OCI-LY7 (cell line): Measurements from ENCODE around the gene WTAP. TPM values are rescaled to one million over a fixed set of nuclear protein-coding genes. Genes with fewer than 3 reads are reported as not detected.
"Not testable (repeated sequence)": the region's sequence is repeated elsewhere in the genome, so short reads cannot be mapped to it uniquely, and the experiment has no call there.

Experiments used
- BruUV-seq: library from RNA; stranded (reverse); fragments of 400-500 nt; replicated peaks from 2 replicates; lab custom pipeline; 2021; lab: Mats Ljungman, UMichigan
- CTCF ChIA-PET: fragments of 300-600 bp; sonication (Branson Sonifier 250); formaldehyde crosslinking; loops from one replicate; lab custom pipeline; 2022; ENCODE audit warnings: antibody characterized with exemption; ENCODE audit not compliant: unreplicated experiment; lab: Charles Lee
- POLR2A ChIA-PET: fragments of 300-600 bp; sonication (Branson Sonifier 250); formaldehyde crosslinking; loops from one replicate; lab custom pipeline; 2022; ENCODE audit warnings: antibody characterized with exemption; lab: Charles Lee
- DNase-seq: peaks from one replicate; pipeline ENCODE4 v3.0.0-alpha.2; 2015; ENCODE audit warnings: low spot score
- H2AFZ ChIP-seq: fragments of 200-600 bp; sonication (generic), shearing (Covaris generic); 2 replicates; pipeline ENCODE4 v1.6.1; 2014; ENCODE audit warnings: mild to moderate bottlenecking, antibody characterized with exemption, low read length, moderate library complexity
- H3K27ac ChIP-seq: fragments of 200-600 bp; sonication (generic); 2 replicates; pipeline ENCODE4 v1.5.1; 2014; ENCODE audit warnings: mixed run types, low read depth, mild to moderate bottlenecking, moderate library complexity, low read length, inconsistent platforms; ENCODE audit not compliant: poor library complexity, severe bottlenecking
- H3K36me3 ChIP-seq: fragments of 200-600 bp; sonication (generic); 2 replicates; pipeline ENCODE4 v1.6.1; 2014; ENCODE audit warnings: mild to moderate bottlenecking, antibody characterized with exemption, low read length, moderate library complexity, mixed read lengths; ENCODE audit not compliant: insufficient read depth
- H3K4me1 ChIP-seq: fragments of 200-600 bp; sonication (generic); 2 replicates; pipeline ENCODE4 v1.5.1; 2014; ENCODE audit warnings: mild to moderate bottlenecking, low read length; ENCODE audit not compliant: insufficient read depth, poor library complexity, severe bottlenecking
- H3K4me2 ChIP-seq: fragments of 200-600 bp; sonication (generic); 2 replicates; pipeline ENCODE4 v1.6.1; 2014; ENCODE audit warnings: mild to moderate bottlenecking, low read length
- H3K4me3 ChIP-seq: fragments of 200-600 bp; sonication (generic); 2 replicates; pipeline ENCODE4 v1.5.1; 2014; ENCODE audit warnings: mild to moderate bottlenecking, low read depth, low read length; ENCODE audit not compliant: poor library complexity, severe bottlenecking
- H3K79me2 ChIP-seq: fragments of 200-600 bp; sonication (generic); 2 replicates; pipeline ENCODE4 v1.6.1; 2016; ENCODE audit warnings: low read depth, mild to moderate bottlenecking, low read length, moderate library complexity, mixed read lengths; ENCODE audit not compliant: insufficient read depth
- H3K9me2 ChIP-seq: fragments of 200-600 bp; sonication (generic); 2 replicates; pipeline ENCODE4 v1.6.1; 2016; ENCODE audit warnings: mild to moderate bottlenecking, low read length, mixed read lengths; ENCODE audit not compliant: insufficient read depth
- H3K9me3 ChIP-seq: fragments of 200-600 bp; sonication (generic); 2 replicates; pipeline ENCODE4 v1.6.1; 2014; ENCODE audit warnings: mild to moderate bottlenecking, mixed run types, low read length, mixed read lengths
- H4K20me1 ChIP-seq: fragments of 200-600 bp; sonication (generic); 2 replicates; pipeline ENCODE4 v1.6.1; 2014; ENCODE audit warnings: mild to moderate bottlenecking, antibody characterized with exemption, low read length, moderate library complexity, mixed read lengths; ENCODE audit not compliant: insufficient read depth
- EZH2phosphoT487 ChIP-seq: fragments of 200-600 bp; sonication (generic); IDR thresholded peaks from 2 replicates; pipeline ENCODE4 v1.6.1; 2018; ENCODE audit warnings: low read depth, borderline replicate concordance, mild to moderate bottlenecking, mixed run types, antibody characterized with exemption, low read length, moderate library complexity, mixed read lengths
- intact Hi-C: fragments of 100-400 bp; cut with micrococcal nuclease; formaldehyde crosslinking; loops from one replicate; pipeline ENCODE4 v1.10.0; 2022; ENCODE audit not compliant: unreplicated experiment
- total RNA-seq, 2 experiments: library from RNA; depleted of rRNA in 1 of 2; stranded (reverse); fragments of >200 nt in 1 of 2; shearing (Covaris generic) in 1 of 2; gene quantifications; 2 replicates each; pipeline ENCODE4 v1.2.3, GENCODE V29; 2014 to 2022
- TF ChIP-seq, protein P1 (sequence below): fragments of 200-600 bp; sonication (generic); conservative IDR thresholded peaks from 2 replicates; pipeline ENCODE4 v1.5.1; 2014; ENCODE audit warnings: mild to moderate bottlenecking, antibody characterized with exemption, low read length, moderate library complexity, mixed read lengths

The WTAP gene
- total RNA-seq, 2 experiments from 2014 or later: 99.3 to 115 TPM

DNA sequence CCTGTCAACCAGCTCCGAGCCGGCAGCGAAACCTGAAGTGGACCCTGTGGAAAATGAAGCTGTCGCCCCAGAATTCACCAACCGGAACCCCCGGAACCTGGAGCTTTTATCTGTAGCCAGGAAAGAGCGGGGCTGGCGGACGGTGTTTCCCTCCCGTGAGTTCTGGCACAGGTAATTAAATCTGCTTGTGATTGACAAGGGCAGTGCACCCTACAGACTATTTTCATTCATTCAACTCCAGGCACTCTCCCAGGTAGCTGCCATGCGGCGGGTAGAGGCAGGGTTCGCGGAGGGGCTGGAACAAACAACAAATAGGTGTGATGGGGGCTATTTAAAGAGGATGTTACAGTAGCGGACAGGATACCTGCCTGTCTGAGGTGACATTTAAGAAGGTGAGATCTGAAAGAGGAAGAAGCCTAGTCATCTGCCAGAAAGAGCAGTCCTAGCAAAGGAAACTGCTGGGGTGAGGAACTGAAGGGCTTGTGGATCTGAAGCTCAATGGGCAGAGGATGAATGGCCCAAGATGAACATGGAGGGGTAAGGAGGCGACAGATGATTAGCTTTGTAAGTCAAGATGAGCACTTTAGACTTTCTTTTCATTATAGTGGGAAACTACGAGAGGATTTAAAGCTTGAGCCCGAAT, 63.8 kb downstream of the WTAP start:
- peak; percentile 55 for DNase-seq
- H3K9me2 ChIP-seq: no peaks in the 10 kb centered on the region
- H3K4me2 ChIP-seq: peak overlapping the region; percentile 98
- H3K36me3 ChIP-seq: peaks cover 73% of the 10 kb centered on the region
- H3K4me3 ChIP-seq: peak overlapping the region; percentile 99
- H3K4me1 ChIP-seq: peaks cover 68% of the 10 kb centered on the region
- no TSS peak for BruUV-seq
- ChIA-PET CTCF (interaction anchor here (0.9 kb wide), 1 partner anchor 64 kb away, joined by 4 read pairs; the partner anchor contains the start of gene WTAP), POLR2A (interaction anchor here (0.6 to 3.5 kb wide), 16 partner anchors 14 to 177 kb away, joined by 3 to 48 read pairs (median 4); partner anchors contain the start of genes ACAT2 and WTAP)
- H3K27ac ChIP-seq: peak overlapping the region; percentile 88
- intact Hi-C loops: loop anchor here (2.0 to 10.0 kb wide), 2 partner anchors 62 to 174 kb away; partner anchors contain the start of gene IGF2R
- H4K20me1 ChIP-seq: peaks cover 34% of the 10 kb centered on the region
- H2AFZ ChIP-seq: peak overlapping the region; percentile 28; the same call in 1 of the 2 replicates
- no peaks in the 10 kb centered on the region for H3K9me3 ChIP-seq
- TF ChIP-seq, protein P1, sequence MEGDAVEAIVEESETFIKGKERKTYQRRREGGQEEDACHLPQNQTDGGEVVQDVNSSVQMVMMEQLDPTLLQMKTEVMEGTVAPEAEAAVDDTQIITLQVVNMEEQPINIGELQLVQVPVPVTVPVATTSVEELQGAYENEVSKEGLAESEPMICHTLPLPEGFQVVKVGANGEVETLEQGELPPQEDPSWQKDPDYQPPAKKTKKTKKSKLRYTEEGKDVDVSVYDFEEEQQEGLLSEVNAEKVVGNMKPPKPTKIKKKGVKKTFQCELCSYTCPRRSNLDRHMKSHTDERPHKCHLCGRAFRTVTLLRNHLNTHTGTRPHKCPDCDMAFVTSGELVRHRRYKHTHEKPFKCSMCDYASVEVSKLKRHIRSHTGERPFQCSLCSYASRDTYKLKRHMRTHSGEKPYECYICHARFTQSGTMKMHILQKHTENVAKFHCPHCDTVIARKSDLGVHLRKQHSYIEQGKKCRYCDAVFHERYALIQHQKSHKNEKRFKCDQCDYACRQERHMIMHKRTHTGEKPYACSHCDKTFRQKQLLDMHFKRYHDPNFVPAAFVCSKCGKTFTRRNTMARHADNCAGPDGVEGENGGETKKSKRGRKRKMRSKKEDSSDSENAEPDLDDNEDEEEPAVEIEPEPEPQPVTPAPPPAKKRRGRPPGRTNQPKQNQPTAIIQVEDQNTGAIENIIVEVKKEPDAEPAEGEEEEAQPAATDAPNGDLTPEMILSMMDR: no peak
- no peak for TF ChIP-seq EZH2phosphoT487
- peaks cover 82% of the 10 kb centered on the region for H3K79me2 ChIP-seq

DNA sequence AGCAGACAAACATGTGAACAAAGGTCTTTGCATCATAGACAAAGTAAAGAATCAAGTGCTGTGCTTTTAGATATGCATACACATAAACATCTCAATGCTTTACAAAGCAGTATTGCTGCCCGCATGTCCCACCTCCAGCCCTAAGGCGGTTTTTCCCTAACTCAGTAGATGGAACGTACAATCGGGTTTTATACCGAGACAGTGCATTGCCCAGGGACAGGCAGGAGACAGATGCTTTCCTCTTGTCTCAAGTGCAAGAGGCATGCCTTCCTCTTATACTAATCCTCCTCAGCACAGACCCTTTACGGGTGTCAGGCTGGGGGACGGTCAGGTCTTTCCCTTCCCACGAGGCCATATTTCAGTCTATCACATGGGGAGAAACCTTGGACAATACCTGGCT, 67.7 kb downstream of the WTAP start:
- BruUV-seq, H3K4me2 ChIP-seq, H3K9me2 ChIP-seq, H3K4me3 ChIP-seq, H3K9me3 ChIP-seq, DNase-seq, CTCF ChIA-PET, H4K20me1 ChIP-seq, H2AFZ ChIP-seq: not testable (repeated sequence)
- H3K79me2 ChIP-seq: peaks cover 61% of the 10 kb centered on the region
- POLR2A ChIA-PET: interaction anchor here (1.0 kb wide), 1 partner anchor 13 kb away, joined by 4 read pairs; no protein-coding TSS in a partner anchor
- peaks cover 64% of the 10 kb centered on the region for H3K4me1 ChIP-seq
- peaks cover 80% of the 10 kb centered on the region for H3K36me3 ChIP-seq
- intact Hi-C loops: loop anchor here (10.0 kb wide), 1 partner anchor 170 kb away; the partner anchor contains the start of gene IGF2R
- H3K27ac ChIP-seq: peak overlapping the region; percentile 42

DNA sequence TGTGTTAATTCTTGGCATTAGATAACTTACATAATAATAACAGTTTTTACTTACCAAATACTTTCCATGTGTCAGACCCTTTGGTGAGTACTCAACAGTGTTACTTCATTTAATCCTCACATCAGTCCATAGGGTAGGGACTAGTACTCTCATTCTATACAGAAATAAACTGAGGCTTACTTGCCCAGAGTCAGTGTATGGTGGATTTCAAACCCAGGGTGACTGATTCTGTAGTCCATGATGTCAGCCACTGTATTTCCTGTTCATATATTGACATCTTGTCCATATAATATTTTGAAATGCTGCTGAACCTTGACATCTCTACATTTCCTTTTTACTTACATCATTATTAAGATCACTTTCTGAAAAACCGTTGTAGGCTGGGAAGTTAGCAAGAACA, 70.2 kb downstream of the WTAP start:
- Histone ChIP-seq H3K4me3 (no peak overlapping the region), H4K20me1 (no peaks in the 10 kb centered on the region), H3K79me2 (peaks cover 40% of the 10 kb centered on the region), H3K27ac (peak overlapping the region; percentile 42), H3K4me1 (peaks cover 50% of the 10 kb centered on the region), H3K4me2 (0 out of 2 replicates have a peak overlapping the region, but pooled peaks have one; percentile 40), H3K9me3 (no peaks in the 10 kb centered on the region), H3K36me3 (peaks cover 63% of the 10 kb centered on the region), H2AFZ (no peak overlapping the region), H3K9me2 (no peaks in the 10 kb centered on the region)
- no TSS peak for BruUV-seq
- intact Hi-C loops: loop anchor here (10.0 kb wide), 1 partner anchor 167 kb away; the partner anchor contains the start of gene IGF2R
- no peak for DNase-seq
- ChIA-PET CTCF (no interaction called here), POLR2A (no interaction called here)
- no peak for TF ChIP-seq EZH2phosphoT487
- TF ChIP-seq, protein P1: no peak
